GM12801 (cell line): ENCODE data around the gene ZFC3H1.

Experiments used
- CTCF ChIP-seq: IDR thresholded peaks from one replicate; pipeline ENCODE4 v1.5.1; 2011; ENCODE audit warnings: control low read depth; ENCODE audit not compliant: insufficient read length; ENCODE audit errors: extremely low read depth

The ZFC3H1 gene

GRCh38 chr12:71694099-71694820 is 30.6 kb upstream of the ZFC3H1 start:
- TF ChIP-seq CTCF: no peak

GRCh38 chr12:71693126-71693525 is 29.5 kb upstream of the ZFC3H1 start:
- no peak for TF ChIP-seq CTCF

- TF ChIP-seq CTCF: no peak
These were observed 28.0 kb upstream of the ZFC3H1 start for GRCh38 chr12:71691504-71692129.

- no peak for TF ChIP-seq CTCF
These were observed 25.4 kb upstream of the ZFC3H1 start for GRCh38 chr12:71688961-71689570.

- no peak for TF ChIP-seq CTCF
These were observed 23.0 kb upstream of the ZFC3H1 start for GRCh38 chr12:71686658-71687025.

- TF ChIP-seq CTCF: no peak
These were observed 22.4 kb upstream of the ZFC3H1 start, which contains the start of gene TMEM19 for GRCh38 chr12:71685914-71686657. TSS of gene TMEM19 (plus strand) at chr12:71686082. CDS start at chr12:71686681, 599 bp downstream.

- no peak for TF ChIP-seq CTCF
These were observed 21.8 kb upstream of the ZFC3H1 start for GRCh38 chr12:71685312-71685906.
